Subcutaneous adipose tissue (tissue), 4 donors: ENCODE results near the gene HTRA1. TPM values are rescaled to one million over a fixed set of nuclear protein-coding genes. Genes with fewer than 3 reads are reported as not detected.

Experiments used
- total RNA-seq, 4 donors: library from RNA; depleted of rRNA; stranded (reverse); fragments of >200 nt; gene quantifications; one replicate each; pipeline ENCODE4 v1.1.0, GENCODE V29; 2016
- TF ChIP-seq, protein P1 (sequence below): fragments of 450-650 bp; IDR thresholded peaks from one replicate; pipeline ENCODE4 v1.5.1; 2016; ENCODE audit warnings: low read depth, mild to moderate bottlenecking, control low read depth, antibody characterized with exemption, moderate library complexity

The HTRA1 gene
- total RNA-seq, 4 donors from 2014 or later, result 135 to 402 (median 304) TPM

DNA sequence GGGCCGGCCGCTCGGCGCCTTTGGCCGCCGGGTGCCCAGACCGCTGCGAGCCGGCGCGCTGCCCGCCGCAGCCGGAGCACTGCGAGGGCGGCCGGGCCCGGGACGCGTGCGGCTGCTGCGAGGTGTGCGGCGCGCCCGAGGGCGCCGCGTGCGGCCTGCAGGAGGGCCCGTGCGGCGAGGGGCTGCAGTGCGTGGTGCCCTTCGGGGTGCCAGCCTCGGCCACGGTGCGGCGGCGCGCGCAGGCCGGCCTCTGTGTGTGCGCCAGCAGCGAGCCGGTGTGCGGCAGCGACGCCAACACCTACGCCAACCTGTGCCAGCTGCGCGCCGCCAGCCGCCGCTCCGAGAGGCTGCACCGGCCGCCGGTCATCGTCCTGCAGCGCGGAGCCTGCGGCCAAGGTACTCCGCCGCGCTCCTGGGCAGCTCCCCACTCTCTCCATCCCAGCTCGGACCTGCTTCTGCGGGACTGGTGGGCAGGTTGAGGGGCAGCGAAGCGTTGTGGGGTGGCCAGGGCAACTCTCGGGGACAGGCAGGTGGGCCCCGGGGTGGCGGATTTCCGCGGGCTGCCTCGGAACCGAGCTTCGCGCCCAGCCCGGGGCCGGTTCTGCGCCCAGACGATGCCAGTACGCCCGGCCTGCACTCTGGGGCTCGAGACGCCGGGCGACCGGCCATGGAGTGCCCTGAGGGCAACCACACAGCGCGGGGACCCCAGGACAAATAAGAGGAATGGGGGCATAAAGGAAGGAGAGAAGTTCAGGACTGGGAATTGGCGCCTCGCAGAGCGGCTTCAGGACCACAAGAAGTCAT, 578 bp downstream of the HTRA1 start:
- TF ChIP-seq, protein P1, sequence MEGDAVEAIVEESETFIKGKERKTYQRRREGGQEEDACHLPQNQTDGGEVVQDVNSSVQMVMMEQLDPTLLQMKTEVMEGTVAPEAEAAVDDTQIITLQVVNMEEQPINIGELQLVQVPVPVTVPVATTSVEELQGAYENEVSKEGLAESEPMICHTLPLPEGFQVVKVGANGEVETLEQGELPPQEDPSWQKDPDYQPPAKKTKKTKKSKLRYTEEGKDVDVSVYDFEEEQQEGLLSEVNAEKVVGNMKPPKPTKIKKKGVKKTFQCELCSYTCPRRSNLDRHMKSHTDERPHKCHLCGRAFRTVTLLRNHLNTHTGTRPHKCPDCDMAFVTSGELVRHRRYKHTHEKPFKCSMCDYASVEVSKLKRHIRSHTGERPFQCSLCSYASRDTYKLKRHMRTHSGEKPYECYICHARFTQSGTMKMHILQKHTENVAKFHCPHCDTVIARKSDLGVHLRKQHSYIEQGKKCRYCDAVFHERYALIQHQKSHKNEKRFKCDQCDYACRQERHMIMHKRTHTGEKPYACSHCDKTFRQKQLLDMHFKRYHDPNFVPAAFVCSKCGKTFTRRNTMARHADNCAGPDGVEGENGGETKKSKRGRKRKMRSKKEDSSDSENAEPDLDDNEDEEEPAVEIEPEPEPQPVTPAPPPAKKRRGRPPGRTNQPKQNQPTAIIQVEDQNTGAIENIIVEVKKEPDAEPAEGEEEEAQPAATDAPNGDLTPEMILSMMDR, result no peak

DNA sequence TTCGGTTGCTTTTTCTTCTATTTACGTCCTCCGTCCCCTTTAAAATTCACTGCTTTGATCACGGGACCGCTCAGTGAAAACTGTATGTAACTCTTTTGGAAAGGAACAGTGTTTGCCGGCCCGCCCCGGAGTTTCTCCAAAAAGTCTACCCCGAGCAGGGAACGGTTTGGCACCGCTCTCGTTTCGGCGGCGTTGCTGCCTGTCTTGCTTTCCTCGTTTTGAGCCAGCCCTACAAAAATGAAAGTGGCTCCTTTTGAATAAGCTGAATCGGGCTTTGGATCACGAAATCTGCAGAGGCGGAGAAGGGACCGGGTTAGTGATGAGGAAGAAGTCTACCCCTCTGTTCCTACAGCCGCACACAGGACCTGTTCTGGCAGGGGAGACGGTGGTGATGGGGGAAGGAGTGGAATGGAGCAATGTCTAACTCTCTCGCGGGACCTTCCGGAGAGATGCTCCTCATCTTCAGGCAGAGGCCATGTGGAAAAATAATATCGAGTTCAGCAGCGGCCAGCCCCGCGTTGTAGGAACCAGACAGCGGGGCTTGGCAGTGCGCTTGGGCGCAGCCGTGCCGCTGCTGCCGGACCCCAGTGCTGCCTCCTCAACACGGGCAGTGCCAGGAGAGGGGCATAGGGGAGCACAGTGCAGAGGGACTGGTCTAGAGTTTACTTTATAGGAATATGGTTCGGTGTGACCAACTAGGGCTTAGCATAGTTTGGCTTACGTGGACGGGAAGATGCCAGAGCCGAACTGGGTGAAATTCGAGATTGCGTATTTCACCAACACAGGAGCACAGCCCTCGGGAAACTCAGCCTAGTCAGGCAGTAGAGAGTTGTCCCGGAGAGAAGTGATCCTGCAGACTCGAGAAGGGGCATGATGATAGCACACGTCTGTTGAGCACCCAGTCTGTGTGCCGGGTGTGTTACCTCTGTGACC, 1.4 kb downstream of the HTRA1 start:
- TF ChIP-seq, protein P1, result no peak

DNA sequence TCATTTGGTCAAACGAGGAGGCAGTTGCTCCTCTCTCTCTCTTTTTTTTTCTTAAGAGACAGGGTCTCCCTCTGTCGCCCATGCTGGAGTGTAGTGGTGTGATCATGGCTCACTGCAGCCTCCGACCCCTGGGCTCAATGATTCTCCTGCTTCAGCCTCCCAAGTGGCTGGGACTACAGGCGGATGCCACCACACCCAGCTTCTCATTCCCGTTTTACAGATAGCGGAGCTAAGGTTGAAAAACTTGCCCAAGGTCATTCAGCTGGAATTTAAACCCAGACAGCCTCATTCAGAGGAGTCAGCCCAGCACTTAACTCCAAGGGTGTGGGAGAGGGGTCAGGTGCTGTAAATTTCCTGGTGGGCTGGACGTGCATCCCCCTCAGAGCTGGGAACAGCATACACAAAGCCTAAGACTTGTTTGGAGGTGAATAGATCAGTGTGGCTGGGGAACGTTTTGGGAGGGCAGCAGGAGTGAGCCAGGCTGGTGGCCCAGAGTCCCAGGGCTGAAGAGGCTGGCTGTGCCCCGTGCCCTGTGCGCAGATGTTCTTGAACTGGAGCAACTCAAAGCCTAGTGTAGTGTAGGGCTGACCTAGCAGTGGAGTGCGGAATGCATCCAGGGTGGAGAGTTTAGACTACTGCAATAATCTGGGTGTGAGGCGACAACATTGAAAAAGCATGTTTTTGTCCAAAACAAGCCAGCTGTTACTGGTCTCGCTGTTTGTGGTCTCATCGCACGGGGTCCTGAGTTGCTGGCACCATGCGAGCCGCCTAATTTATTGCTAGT, 2.3 kb downstream of the HTRA1 start:
- TF ChIP-seq, protein P1, result no peak

DNA sequence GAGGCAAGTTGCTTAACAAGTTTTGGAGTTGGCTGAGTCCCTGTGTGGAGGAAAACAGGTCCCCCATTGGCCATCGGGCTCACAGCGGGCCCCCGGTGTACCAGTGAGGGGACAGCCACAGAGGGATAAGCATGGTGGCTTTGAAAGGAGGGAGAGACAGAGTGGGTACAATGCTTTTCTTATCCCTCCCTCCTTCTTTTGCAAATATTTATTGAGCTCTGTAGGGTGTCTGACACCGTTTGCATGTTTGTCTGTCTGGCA, 2.8 kb downstream of the HTRA1 start:
- TF ChIP-seq, protein P1, result no peak

DNA sequence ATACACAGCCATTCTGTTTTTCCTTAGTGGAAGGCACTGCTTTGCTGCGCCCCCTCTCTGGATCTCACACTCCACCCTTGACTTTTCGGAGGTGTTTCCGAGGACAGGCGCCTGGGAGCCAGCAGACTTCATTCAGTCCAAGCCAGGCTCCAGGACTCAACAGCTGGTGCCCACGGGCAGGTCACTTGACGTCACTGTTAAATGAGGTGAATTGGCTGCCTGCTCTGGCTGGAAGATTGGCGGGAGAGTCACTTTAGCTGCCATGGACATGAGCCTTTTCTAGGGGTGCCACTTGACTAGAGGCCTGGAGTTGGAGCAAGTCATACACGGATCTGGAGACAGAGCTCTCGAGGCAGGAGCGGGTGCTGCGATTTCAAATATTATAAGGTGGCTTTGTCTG, 3.2 kb downstream of the HTRA1 start:
- TF ChIP-seq, protein P1, result no peak

DNA sequence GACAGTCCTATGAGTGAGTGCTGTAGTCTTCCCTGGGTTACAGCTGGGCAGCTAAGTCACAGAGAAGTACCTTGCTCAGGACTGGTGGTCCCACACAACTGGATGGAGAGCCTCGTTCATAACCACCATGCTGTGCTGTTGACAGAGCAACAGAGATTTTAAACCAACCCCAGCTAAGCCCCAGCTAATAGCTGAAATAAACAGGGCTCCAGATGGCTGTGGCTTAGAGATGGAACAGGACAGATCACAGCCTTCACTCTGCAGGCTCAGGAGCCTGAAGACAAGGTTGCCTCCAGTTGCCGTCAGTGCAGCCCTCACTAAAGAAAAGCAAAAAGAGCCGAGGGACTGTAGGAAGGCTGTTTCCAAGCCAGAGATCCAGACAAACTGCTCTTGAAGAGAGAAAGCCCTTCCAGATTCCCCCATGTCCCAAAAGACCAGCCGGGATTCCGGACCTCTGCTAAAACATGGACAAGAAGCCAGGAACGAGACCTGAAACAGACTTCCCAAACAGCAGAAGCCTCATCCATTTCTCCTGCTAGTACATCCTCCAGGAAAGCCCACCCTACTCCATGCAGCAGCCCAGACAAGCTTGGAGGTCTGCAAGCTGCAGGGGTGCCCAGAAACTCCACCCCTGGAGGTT, 4.2 kb downstream of the HTRA1 start:
- TF ChIP-seq, protein P1, result no peak
